Smooth muscle cell (in vitro differentiated cells): ENCODE data around the gene ADARB2. TPM values are rescaled to one million over a fixed set of nuclear protein-coding genes. Genes with fewer than 3 reads are reported as not detected.

Source experiments
- DNase-seq: peaks from one replicate; lab custom pipeline; 2025; ENCODE audit not compliant: unreplicated experiment; lab: John Stamatoyannopoulos, UW
- H2AFZ ChIP-seq: fragments of 200-600 bp; sonication (generic); 2 replicates; pipeline ENCODE4 v1.6.0; 2016; ENCODE audit warnings: antibody characterized with exemption, low read depth, mild to moderate bottlenecking
- H3F3A ChIP-seq: fragments of 200-600 bp; sonication (generic); 2 replicates; pipeline ENCODE4 v1.6.0; 2017; ENCODE audit warnings: antibody characterized with exemption, low read depth
- H3K27ac ChIP-seq: fragments of 200-600 bp; sonication (generic); 2 replicates; pipeline ENCODE4 v1.5.1; 2016; ENCODE audit warnings: low read depth, mild to moderate bottlenecking
- H3K27me3 ChIP-seq: fragments of 200-600 bp; sonication (generic); 2 replicates; pipeline ENCODE4 v1.6.1; 2016; ENCODE audit warnings: low read depth, mild to moderate bottlenecking
- H3K36me3 ChIP-seq: fragments of 200-600 bp; sonication (generic); 2 replicates; pipeline ENCODE4 v1.5.1; 2016; ENCODE audit warnings: low read depth
- H3K4me1 ChIP-seq: fragments of 200-600 bp; sonication (generic); 2 replicates; pipeline ENCODE4 v1.5.1; 2016; ENCODE audit warnings: low read depth
- H3K4me2 ChIP-seq: fragments of 200-600 bp; sonication (generic); 2 replicates; pipeline ENCODE4 v1.6.0; 2016; ENCODE audit warnings: mild to moderate bottlenecking
- H3K4me3 ChIP-seq: fragments of 200-600 bp; sonication (generic); 2 replicates; pipeline ENCODE4 v1.5.1; 2016; ENCODE audit warnings: mild to moderate bottlenecking
- H3K79me2 ChIP-seq: fragments of 200-600 bp; sonication (generic); 2 replicates; pipeline ENCODE4 v1.6.0; 2016; ENCODE audit warnings: low read depth, mild to moderate bottlenecking
- H3K9ac ChIP-seq: fragments of 200-600 bp; sonication (generic); 2 replicates; pipeline ENCODE4 v1.6.0; 2016; ENCODE audit warnings: low read depth
- H3K9me3 ChIP-seq: fragments of 200-600 bp; sonication (generic); replicated peaks from 2 replicates; pipeline ENCODE4 v1.5.1; 2016; ENCODE audit warnings: low read depth
- H4K20me1 ChIP-seq: fragments of 200-600 bp; sonication (generic); 2 replicates; pipeline ENCODE4 v1.6.0; 2016; ENCODE audit warnings: low read depth
- CTCF ChIP-seq: fragments of 200-600 bp; sonication (generic); IDR thresholded peaks from 2 replicates; pipeline ENCODE4 v1.5.1; 2017; ENCODE audit warnings: borderline replicate concordance, mild to moderate bottlenecking, antibody characterized with exemption; ENCODE audit not compliant: insufficient read depth, poor library complexity, severe bottlenecking
- WGBS: methylation state at CpG from one replicate; pipeline ENCODE4 v1.1.7; 2016; ENCODE audit warnings: low lambda C conversion rate; 5-methylcytosine and 5-hydroxymethylcytosine counted together
- polyA plus RNA-seq: library from polyadenylated mRNA; unstranded; fragments of >200 nt; fragmentation: Nextera tagmentation; extraction: Ambion mirVana; gene quantifications from 2 replicates; pipeline ENCODE4 v1.2.1, GENCODE V29; 2016
- total RNA-seq: library from RNA; depleted of rRNA; stranded (reverse); fragments of >200 nt; gene quantifications from 2 replicates; pipeline ENCODE4 v1.2.3, GENCODE V29; 2014

Gene ADARB2
- total and polyA plus RNA-seq, 2 experiments from 2014 or later, result 0.13 to 0.39 TPM

GRCh38 chr10:1766049-1766448 lies 28.7 kb upstream of the ADARB2 start:
- H3K9ac ChIP-seq, result no peak overlapping the region
- peaks cover 8% of the 10 kb centered on the region for H3K4me1 ChIP-seq
- no peaks in the 10 kb centered on the region for H3K27me3 ChIP-seq
- DNase-seq, result no peak
- TF ChIP-seq CTCF, result no peak
- H3K36me3 ChIP-seq, result no peaks in the 10 kb centered on the region
- no peaks in the 10 kb centered on the region for H4K20me1 ChIP-seq
- no peak overlapping the region for H2AFZ ChIP-seq
- no peak overlapping the region for H3K4me2 ChIP-seq
- whole genome bisulfite sequencing, result 93% methylated on average over 10 of the region's 10 CpGs
- no peaks in the 10 kb centered on the region for H3K9me3 ChIP-seq
- H3K4me3 ChIP-seq, result no peak overlapping the region
- no peak overlapping the region for H3K27ac ChIP-seq
- H3F3A ChIP-seq, result no peaks in the 10 kb centered on the region
- H3K79me2 ChIP-seq, result no peaks in the 10 kb centered on the region

GRCh38 chr10:1762076-1762475 lies 24.8 kb upstream of the ADARB2 start:
- TF ChIP-seq CTCF, result no peak
- Histone ChIP-seq H3F3A (no peaks in the 10 kb centered on the region), H4K20me1 (no peaks in the 10 kb centered on the region), H3K36me3 (no peaks in the 10 kb centered on the region), H3K27me3 (no peaks in the 10 kb centered on the region), H2AFZ (no peak overlapping the region), H3K4me3 (no peak overlapping the region), H3K4me2 (no peak overlapping the region), H3K4me1 (peaks cover 8% of the 10 kb centered on the region), H3K27ac (no peak overlapping the region), H3K9me3 (no peaks in the 10 kb centered on the region), H3K9ac (no peak overlapping the region), H3K79me2 (no peaks in the 10 kb centered on the region)
- DNase-seq, result no peak
- 65% methylated on average over 8 of the region's 8 CpGs for WGBS

- Histone ChIP-seq H3K27ac (no peak overlapping the region), H4K20me1 (no peaks in the 10 kb centered on the region), H3F3A (no peaks in the 10 kb centered on the region), H3K4me3 (no peak overlapping the region), H3K9ac (no peak overlapping the region), H3K4me2 (no peak overlapping the region), H3K9me3 (no peaks in the 10 kb centered on the region), H3K79me2 (no peaks in the 10 kb centered on the region), H2AFZ (no peak overlapping the region), H3K27me3 (no peaks in the 10 kb centered on the region), H3K4me1 (no peaks in the 10 kb centered on the region), H3K36me3 (no peaks in the 10 kb centered on the region)
- no peak for DNase-seq
- WGBS, result 56% methylated on average over 19 of the region's 19 CpGs
- no peak for TF ChIP-seq CTCF
Observed at GRCh38 chr10:1754506-1755153, 17.3 kb upstream of the ADARB2 start.

GRCh38 chr10:1752153-1752552 lies 14.8 kb upstream of the ADARB2 start:
- no peak for DNase-seq
- Histone ChIP-seq H2AFZ (no peak overlapping the region), H3K4me3 (no peak overlapping the region), H3K9me3 (no peaks in the 10 kb centered on the region), H4K20me1 (no peaks in the 10 kb centered on the region), H3F3A (no peaks in the 10 kb centered on the region), H3K27ac (no peak overlapping the region), H3K4me2 (no peak overlapping the region), H3K79me2 (no peaks in the 10 kb centered on the region), H3K9ac (no peak overlapping the region), H3K27me3 (no peaks in the 10 kb centered on the region), H3K4me1 (no peaks in the 10 kb centered on the region), H3K36me3 (no peaks in the 10 kb centered on the region)
- no peak for TF ChIP-seq CTCF
